NCI-H2196 treated with DMSO at 0.1 percent for 48 hours (cell line): ENCODE results near the gene FKBP3.

Experiments
- DNase-seq: peaks from one replicate; lab custom pipeline; 2025; ENCODE audit not compliant: unreplicated experiment; lab: John Stamatoyannopoulos, UW

Gene FKBP3

GRCh38 chr14:45065956-45066355 is 68.3 kb downstream of the FKBP3 start:
- no peak for DNase-seq
